Glomerular visceral epithelial cell (primary cell): ENCODE measurements around the gene MGMT.

ENCODE experiments used
- DNase-seq: peaks from one replicate; pipeline ENCODE4 v3.0.0-alpha.2; 2016; ENCODE audit errors: extremely low spot score

MGMT gene

DNA sequence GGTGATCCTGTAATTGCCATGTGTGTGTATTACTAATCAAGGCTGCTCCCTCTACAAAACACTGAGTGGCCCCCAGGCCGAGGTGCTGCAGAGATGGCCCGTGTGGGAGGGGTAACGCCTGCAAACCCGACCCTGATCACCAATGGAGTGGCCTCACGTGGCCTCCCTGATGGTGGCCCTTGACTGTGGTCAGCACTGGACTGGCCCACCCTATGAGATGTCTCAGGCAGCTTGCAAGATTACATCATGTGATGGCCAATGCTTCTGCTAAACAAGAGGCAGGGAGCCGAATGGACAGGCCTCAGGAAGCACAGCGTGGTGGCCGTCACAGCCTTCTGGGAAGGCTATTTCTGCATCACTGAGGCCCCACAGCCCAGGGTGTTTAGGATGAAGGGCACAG lies 186.4 kb downstream of the MGMT start:
- DNase-seq: no peak

DNA sequence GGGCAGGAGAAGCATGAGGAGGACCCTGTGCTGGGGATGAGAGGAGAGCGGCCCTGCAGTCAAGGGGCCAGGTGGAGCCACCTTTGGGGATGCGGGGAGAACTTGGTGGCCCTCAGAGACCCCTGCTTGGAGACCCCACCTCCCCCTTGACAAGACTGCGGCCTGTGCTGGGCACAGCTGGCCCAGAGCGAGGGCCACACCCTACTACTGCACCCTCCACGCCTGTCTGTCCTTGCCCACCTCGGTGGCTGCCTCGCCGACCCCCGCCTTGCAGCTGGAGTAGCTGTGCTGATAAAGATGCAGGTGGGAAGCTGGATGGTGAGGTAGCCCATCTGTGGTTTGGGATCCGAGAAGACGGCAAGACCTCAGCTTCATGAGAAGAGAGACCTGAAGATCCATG lies 186.8 kb downstream of the MGMT start:
- no peak for DNase-seq

DNA sequence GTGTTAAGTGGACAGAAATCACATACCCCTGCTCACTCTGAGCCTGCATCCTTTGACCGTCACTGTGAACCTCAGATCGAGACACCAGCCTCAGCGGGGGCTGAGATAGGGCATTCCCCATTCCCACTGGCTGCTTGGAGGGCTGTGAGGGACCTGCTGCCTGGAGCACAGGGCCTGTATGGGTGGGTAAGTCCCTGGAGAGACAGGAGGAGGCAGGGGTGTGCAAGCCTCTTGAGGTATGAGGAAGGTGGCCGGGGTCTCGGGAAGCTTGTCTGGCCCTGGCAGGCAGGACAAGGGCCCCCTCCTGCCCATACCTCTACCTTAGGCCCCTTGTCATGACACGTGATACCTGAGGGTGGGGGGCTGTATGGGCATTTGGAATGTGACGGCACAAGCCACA lies 187.4 kb downstream of the MGMT start:
- DNase-seq: no peak

DNA sequence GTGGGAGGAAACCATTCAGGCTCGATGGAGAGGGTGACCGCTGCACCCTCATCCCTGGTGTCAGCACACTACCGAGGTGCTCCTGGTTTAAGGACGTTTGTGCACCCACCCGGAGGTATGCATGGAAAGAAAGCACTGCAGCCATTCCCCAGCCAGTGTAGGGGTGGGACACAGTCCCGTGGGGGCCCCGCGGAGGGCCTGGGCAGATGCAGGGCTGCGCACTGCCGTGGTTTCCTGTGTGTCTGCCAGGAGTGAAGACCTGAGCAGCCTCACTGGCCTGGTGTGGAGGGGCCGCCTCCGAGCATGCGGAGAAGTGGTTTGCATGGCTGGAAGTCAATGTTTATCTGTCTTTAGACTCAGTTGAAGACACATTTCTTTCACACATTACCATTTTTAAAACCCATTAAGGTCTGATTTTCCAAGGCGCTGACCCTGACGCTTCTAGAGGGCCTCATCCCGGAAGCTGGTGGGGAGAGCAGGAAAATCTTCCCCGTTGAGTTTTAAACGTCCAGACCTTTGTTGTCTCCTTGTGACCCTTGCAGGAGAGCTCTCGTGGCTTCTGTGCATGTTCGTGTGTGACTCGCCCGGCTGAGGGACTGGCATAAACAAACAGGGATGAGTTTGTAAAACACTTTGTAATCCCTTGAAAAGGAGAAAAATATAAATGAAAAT lies 188.1 kb downstream of the MGMT start:
- no peak for DNase-seq

DNA sequence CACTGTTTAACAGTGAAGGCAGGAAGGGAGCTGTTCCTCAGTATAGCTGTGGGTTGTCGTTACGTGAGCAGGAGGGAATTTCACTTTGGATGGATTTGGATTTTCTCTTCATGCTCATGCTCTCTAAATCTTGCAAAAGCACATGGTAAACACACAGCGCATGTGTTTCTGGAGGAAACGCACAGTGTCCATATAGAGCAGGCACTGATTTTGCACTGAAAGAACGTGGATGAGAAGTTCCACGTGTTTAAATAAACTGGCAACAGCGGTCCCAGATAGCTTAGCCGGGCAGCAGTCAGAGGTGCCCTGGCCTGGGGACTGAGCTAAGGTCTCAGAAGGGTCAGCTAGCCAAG lies 188.6 kb downstream of the MGMT start:
- no peak for DNase-seq

DNA sequence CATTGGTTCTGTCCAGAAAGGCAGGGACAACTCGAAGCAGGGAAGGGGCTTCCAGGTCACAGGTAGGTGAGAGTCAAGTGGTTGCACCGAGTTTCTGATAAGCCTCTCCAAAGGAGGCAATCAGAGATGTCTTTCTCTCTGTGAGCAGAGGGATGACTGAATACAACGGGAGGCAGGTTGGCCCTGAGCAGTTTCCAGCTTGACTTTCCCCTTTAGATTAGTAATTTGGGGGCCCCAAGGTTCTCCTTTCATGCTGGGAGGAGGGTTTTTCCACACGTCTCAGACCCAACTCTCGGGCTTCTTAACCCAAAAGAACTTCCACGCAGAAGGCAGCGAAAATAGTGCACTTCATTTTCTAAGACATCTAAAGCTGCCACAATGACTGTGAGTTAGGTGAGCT lies 189.6 kb downstream of the MGMT start:
- DNase-seq: no peak

DNA sequence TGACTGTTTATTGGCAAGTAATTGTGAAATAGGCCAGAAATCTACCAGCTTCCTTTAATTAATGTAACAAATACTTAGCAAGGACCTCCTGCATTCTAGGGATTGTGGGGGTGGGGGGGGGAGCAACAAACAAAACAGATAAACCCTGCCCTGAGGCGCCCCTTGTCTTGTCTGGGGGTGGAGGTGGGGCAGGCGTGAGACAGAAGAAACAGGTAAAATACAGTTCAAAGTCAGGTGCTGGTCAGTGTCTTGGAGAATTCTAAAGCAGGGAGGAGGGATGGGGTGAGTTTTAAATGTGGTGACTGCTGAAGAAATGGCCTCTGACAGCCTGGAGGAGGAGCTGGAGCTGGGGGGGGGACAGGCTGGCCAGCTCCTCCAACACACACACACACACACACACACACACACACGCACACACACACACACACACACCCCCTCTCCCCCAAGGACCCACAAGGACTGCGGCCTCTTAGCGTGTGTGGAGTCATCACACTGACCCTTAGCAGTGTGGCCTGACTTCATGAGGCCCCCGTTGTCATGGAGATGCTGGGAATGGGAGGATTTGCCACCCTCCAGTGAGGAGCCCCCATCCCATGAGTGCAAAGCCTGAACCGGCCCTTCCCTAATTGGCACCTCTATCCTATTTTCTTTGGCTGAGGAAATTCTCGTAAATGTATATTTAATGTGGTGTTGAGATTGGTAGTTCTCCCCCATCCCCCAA lies 190.4 kb downstream of the MGMT start:
- DNase-seq: no peak

DNA sequence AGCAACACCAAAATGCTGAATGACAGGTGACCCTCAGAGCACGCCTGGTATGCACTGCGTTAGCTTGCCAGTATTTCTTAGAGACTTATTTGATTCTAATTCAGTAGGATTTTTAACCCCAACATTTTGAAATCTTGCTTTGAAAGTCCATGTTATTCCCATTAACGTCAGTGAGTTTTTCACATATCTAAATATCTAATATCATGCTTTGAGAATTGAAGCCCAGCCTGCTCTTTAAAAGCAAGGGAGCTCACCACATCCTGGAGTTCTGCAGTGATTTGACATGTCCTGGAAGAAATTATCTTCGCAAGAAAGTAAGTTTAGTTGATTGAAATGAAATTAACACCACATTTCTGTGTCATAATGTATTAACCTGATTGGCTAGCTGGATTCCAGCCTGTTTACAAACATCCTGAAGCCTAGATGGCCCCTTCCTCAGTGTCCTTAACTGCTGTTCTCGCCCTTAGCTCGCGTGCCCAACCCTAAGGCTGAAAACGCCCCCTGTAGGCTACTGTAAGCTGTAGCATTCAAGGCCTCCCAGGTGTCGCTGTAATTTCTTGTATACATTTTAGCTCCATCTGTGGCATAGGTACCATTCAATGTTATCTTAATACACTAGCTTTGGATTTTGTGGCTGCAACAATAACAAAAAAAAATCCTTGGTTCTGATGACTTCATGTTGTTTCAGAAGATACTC lies 191.5 kb downstream of the MGMT start:
- DNase-seq: no peak

DNA sequence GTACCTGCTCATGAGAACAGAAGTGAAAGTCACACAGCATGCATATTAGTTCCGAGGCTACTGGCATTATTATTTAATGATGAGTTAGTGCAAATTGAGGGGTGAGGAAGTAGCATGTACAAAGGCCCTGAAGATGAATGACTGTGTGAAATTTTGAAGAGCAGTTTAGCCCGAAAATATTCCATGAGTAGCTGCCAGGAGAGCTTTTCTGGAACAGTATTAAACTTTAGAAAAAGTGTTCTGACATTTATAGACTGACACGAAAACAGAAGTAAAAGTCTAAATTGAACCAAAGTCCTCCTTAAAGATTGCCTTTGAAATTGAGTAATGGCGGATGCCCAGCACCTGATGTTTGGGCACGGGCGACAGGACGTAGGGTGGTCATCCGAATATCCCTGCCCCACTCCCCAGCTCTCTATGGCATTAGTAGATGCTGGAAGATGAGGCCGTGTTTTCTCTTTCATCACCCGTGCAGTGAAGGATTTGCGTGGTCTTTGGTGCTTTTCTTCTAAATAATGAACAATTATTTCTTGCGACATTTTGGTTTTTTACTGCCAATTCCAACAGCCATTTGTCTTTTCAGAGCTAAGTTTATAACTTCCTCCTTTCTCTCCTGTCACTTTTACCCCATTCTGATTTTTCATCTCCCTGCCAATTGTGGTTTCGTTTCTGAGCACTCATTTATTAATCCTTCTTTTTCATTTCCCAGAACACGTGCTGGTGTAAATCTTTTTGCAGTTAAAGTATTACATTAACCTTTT lies 192.6 kb downstream of the MGMT start:
- no peak for DNase-seq

DNA sequence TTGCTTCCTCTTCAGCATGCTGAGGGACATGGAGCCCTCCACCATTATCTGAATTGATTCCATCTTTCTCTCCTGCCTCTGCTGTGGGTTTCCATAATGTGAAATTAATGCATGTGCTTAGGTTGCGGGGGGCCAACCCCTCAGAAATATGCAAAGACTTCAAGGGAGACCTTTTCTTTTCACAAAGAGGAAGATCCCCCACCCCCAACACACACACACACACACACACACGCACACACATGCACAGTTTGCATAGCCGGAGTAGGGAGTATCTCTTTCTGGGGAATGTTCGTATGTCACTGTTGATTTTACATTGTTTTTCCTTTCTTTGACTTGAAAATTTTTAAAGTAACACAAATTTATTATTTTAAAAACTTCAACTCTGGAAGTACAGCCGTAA lies 193.5 kb downstream of the MGMT start:
- no peak for DNase-seq

DNA sequence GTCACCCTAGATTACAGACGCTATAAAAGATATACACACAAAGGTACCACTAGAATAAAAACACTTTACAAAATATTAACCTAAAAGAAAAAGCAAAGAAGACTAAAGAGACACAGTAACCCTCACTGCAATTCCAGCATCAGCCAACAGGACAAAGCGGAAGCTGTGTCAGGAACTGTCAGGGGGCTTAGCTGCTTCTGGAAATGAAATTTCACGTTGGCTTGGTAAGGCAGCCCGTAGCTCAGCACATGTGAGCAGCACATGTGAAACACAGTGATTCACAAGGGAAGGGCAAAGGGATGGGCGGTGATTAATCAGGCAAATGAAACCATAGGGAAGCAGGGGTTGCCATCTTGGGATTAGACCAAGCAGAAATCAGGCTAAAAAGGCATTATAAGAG lies 195.4 kb downstream of the MGMT start:
- no peak for DNase-seq

DNA sequence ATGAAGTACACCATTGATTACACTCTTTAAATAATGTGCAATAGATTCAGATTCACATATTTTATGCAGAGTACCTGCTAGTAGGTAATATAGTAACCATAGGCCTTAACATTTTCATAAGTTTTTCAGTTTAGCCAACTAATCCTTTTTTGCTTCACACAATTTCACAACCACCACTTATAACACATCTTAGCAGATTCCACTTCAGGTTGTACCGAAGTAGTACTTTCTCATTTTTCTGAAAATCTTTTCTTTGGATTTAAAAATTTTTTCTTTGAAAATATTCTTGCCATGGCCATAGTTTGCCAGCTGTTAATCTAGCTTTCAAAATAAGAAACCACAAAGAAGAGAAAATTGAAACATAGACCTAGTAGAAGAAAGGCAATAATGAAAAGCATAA lies 203.1 kb downstream of the MGMT start:
- no peak for DNase-seq

DNA sequence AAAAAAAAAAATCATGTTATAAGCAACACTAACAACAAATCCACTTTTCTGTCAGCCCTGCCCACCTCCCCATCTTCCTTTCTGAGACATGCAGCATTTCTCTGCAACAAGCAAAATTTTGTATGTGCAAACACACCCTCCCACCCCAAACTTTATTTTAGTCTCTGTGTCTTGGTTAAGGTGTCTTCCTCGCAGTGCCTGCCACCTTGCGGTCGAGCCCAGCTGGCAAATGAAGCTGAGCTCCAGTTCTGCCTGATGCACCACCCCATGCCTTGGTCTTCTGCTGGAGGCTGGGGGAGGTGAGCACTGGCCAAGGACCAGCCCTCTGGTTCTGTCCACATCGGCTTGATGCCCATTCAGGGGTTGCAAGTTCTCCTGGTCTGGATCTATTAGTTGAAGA lies 206.3 kb downstream of the MGMT start:
- DNase-seq: no peak

DNA sequence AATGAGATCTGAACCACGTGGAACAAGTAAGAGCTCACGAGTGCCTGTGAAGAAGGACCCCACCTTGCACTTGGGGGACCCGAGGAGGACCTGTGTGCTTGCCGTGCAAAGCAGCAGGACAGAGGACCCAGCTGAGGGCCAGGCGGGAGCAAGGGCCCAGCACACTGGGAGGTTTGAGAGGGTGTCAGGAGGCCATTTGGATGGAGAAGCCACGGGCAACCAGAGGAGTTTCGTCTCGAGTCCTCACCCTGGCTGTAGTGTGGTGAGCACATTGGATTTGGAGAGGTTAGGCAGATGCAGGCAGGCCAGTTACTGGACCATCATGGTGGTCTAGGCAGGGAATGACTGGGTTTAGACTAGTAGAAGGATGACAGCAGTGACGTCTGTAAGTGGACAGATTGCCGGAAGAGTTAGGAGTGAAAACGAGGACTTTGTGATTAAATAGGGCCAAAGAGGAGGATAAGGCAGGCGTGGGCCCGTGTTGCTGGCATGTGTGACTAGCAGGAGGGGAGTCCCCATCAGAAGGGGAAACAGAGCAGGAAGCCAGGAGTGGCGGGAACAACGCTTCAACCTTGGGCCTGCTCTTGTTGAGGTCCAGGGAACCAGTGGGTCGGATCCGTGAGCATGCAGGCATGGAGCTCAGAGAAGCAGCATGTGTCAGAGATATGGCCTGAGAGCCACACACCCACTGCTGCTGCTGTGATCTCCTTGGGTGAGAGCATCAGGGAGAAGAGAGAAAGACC lies 208.2 kb downstream of the MGMT start:
- no peak for DNase-seq

DNA sequence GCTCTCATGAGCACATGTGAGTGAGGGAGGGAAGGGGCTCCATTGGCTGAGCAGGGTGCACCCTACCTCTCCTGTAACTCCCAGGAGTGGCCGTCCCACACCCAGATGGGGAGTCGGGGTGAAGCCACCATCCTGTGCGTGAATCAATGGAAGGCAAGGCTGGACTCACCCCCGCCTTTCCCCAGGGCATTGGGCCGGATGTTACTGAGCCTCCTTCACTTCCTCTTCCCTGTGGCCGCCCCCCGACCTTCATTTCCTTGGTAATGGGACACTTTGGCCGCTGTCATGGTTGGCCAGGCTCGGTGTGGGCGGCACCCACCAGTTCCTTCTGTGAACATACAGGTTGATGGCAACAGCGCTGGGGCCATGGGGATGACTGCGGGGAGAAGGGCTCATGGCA lies 209.0 kb downstream of the MGMT start:
- no peak for DNase-seq

DNA sequence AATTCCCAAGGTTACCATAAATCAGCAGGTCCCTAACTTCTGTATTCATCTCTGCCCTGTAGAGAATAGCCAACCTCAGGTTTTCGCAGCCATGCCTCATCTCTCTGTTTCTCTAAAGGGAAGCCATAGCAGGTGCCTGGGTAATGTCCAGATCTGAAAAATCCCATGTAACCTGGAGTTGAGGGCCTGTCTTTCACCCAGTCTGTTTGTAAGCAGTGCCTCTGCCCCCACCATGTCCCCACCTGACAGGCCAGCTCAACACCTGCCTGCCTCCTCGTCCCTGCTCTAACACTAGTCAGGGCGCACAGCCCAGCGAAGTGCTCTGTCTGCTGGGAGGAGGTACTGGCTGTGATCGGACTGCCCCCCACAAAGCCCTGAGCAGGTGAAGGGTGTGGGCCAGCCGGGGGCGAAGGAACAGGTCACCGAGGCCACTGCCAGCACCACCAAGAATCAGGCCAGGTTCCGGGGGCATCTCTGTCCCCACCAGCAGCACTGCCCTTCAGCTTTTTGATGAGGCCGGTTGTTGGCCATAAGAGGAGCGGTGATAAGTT lies 210.4 kb downstream of the MGMT start:
- DNase-seq: no peak

DNA sequence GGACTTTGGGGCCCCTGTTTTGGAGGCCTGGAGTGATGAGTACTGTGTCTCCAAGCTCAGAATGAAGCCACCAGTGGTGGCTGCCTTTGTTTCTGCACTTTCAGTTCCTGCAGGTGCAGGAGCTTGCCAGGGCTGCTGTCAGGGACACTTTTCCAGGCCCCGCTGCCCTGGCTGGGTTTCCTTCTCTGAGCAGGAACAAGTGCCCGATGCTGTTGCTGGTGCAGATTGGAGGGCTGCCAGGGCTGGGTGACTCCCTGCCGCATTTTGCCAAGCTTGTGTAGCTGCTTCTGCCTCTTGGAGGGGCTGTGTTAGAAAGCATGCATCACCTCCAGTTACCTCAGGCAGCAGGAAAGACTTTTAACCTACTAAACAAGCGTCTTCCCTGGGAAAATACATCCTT lies 211.1 kb downstream of the MGMT start:
- no peak for DNase-seq

DNA sequence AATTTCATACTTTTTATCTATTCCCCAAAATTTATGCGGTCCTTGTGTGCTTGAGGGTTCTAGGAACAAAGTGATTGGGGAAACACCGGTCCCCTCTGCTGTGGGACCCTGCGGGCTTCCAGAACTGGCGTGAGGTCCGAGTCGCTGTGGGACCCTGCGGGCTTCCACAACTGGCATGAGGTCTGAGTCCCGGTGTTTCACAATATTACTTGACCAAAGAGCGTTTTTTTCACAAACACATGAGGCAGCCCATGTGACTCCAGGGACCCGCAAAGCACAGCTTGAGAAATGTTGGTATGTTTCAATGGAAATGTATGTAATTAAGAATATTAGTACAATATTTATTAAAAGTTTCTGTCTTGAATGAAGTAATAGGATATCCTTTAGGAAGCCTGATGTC lies 212.2 kb downstream of the MGMT start:
- DNase-seq: no peak

DNA sequence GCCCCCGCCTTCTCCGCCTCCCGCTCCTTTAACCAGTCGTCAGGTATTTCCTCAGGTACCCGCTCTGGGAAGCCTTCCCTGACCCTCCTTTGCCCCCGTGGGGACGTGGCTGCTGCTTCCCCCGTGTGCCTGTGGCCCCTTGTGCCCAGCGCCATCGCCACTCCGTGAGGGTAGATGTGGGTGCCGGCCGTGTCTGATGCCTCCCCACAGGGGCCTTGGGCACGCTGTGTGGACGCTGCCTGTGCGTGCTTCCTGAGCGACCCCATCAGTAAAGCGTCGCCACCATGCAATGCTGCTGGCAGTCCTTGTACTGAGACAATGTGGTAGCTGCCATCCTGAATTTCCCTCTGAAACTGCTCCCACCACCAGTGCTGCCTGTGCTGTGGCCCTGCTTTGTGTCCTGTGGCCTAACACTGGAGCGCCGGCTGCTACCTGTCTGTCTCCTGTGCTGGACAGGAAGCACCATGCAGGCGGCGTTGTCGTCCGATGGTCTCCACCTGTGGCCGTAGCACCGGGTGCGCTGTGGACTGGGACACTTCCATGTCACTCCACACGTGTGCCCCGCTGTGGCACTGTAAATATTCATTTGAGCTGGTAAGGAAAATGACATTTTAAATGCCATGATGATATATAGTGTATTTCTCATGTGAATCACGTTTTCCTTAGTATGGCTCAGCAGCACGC lies 213.8 kb downstream of the MGMT start:
- no peak for DNase-seq

DNA sequence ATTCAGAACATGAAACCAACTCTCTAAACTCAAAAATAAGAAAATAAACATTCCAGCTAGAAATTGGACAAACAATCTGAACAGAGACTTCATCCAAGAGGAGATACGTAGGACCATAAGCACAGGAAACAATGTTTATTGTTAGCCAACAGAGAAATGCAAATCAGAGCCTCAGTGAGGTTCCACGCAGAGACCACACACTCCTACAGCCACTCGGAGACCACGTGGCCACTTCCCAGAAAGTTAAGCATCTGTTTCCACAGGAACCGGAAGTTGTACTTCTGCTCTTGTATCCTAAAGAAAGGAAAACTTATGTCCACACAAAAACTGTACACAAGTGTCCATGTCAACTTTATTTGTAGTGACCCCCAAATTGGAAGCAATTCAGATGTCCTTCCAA lies 214.8 kb downstream of the MGMT start:
- no peak for DNase-seq

DNA sequence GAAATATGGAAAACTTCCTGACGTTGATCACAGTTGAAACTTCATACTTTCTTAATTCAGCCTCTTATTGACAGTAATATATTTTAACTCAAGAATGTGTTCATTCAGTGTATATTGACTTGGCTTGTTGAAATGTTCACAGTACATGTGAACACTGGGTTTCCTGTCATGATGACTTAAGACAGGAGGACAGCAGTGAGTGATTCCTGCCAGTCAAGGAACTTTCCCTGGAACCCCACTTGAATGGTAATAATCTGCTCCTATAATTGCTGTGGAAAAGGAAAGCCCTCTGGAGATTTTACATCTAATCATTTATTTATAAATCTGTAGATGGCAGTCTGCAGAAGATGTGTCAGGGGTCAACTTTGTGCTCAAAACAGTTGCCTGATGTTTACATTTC lies 216.5 kb downstream of the MGMT start:
- no peak for DNase-seq
